H9 (cell line): ENCODE data around the gene LGALS4. TPM values are rescaled to one million over a fixed set of nuclear protein-coding genes. Genes with fewer than 3 reads are reported as not detected.

Source experiments
- DNase-seq: peaks from one replicate; pipeline ENCODE4 v3.0.0-alpha.2; 2017
- H2AFZ ChIP-seq: one replicate; pipeline ENCODE4 v1.6.1; 2013; ENCODE audit warnings: mild to moderate bottlenecking, low read length, control low read depth, moderate library complexity
- H2AK5ac ChIP-seq: 2 replicates; pipeline ENCODE4 v1.6.1; 2013; ENCODE audit warnings: low read length, control low read depth, mixed read lengths; ENCODE audit not compliant: insufficient read length
- H2BK120ac ChIP-seq: one replicate; pipeline ENCODE4 v1.6.1; 2013; ENCODE audit warnings: low read depth, mild to moderate bottlenecking, low read length, control low read depth, inconsistent platforms; ENCODE audit not compliant: poor library complexity, severe bottlenecking
- H2BK12ac ChIP-seq: 2 replicates; pipeline ENCODE4 v1.6.1; 2013; ENCODE audit warnings: low read length, control low read depth, mixed read lengths, low read depth; ENCODE audit not compliant: insufficient read length
- H2BK15ac ChIP-seq: 2 replicates; pipeline ENCODE4 v1.6.1; 2013; ENCODE audit warnings: low read depth, low read length, control low read depth
- H2BK20ac ChIP-seq: one replicate; pipeline ENCODE4 v1.6.1; 2013; ENCODE audit warnings: low read depth, mild to moderate bottlenecking, low read length, control low read depth, inconsistent platforms; ENCODE audit not compliant: poor library complexity, severe bottlenecking
- H2BK5ac ChIP-seq: 2 replicates; pipeline ENCODE4 v1.6.1; 2013; ENCODE audit warnings: low read length, control low read depth, mixed read lengths; ENCODE audit not compliant: insufficient read length
- H3K14ac ChIP-seq: 2 replicates; pipeline ENCODE4 v1.6.1; 2013; ENCODE audit warnings: low read length, control low read depth; ENCODE audit not compliant: insufficient read depth
- H3K18ac ChIP-seq: 2 replicates; pipeline ENCODE4 v1.6.1; 2013; ENCODE audit warnings: low read depth, mild to moderate bottlenecking, mixed read lengths, low read length, control low read depth; ENCODE audit not compliant: insufficient read length
- H3K23ac ChIP-seq: 2 replicates; pipeline ENCODE4 v1.6.1; 2013; ENCODE audit warnings: low read length, control low read depth, mixed read lengths, low read depth; ENCODE audit not compliant: insufficient read length
- H3K23me2 ChIP-seq: 2 replicates; pipeline ENCODE4 v1.6.1; 2013; ENCODE audit warnings: low read depth, mild to moderate bottlenecking, mixed read lengths, low read length, control low read depth; ENCODE audit not compliant: insufficient read length, poor library complexity, severe bottlenecking
- H3K27ac ChIP-seq: 2 replicates; pipeline ENCODE4 v1.5.1; 2013; ENCODE audit warnings: low read length, control low read depth, mixed read lengths, low read depth; ENCODE audit not compliant: insufficient read length
- H3K27me3 ChIP-seq: 2 replicates; pipeline ENCODE4 v1.6.1; 2013; ENCODE audit warnings: low read length, control low read depth, inconsistent platforms; ENCODE audit not compliant: insufficient read depth
- H3K4ac ChIP-seq: 2 replicates; pipeline ENCODE4 v1.6.1; 2013; ENCODE audit warnings: low read depth, mild to moderate bottlenecking, control low read depth, inconsistent platforms, low read length, moderate library complexity
- H3K4me1 ChIP-seq: 2 replicates; pipeline ENCODE4 v1.6.1; 2013; ENCODE audit warnings: low read length, control low read depth, inconsistent platforms; ENCODE audit not compliant: insufficient read depth
- H3K4me2 ChIP-seq: 2 replicates; pipeline ENCODE4 v1.6.1; 2013; ENCODE audit warnings: low read length, control low read depth, mixed read lengths; ENCODE audit not compliant: insufficient read length, insufficient read depth
- H3K56ac ChIP-seq: 2 replicates; pipeline ENCODE4 v1.6.1; 2013; ENCODE audit warnings: low read depth, mild to moderate bottlenecking, mixed read lengths, low read length, control low read depth; ENCODE audit not compliant: insufficient read length
- H3K79me1 ChIP-seq: 2 replicates; pipeline ENCODE4 v1.6.1; 2013; ENCODE audit warnings: low read depth, mild to moderate bottlenecking, moderate library complexity, low read length, control low read depth, inconsistent platforms; ENCODE audit not compliant: insufficient read depth, poor library complexity, severe bottlenecking
- H3K79me2 ChIP-seq: 2 replicates; pipeline ENCODE4 v1.6.1; 2013; ENCODE audit warnings: low read length, control low read depth, inconsistent platforms; ENCODE audit not compliant: insufficient read depth
- H3K9ac ChIP-seq: 2 replicates; pipeline ENCODE4 v1.6.1; 2013; ENCODE audit warnings: low read length, control low read depth, mixed read lengths; ENCODE audit not compliant: insufficient read length; ENCODE audit errors: extremely low read depth
- H3K9me3 ChIP-seq: one replicate; pipeline ENCODE4 v1.6.1; 2013; ENCODE audit warnings: low read depth, low read length, inconsistent platforms; ENCODE audit not compliant: control insufficient read depth
- H3T11ph ChIP-seq: one replicate; pipeline ENCODE4 v1.6.1; 2013; ENCODE audit warnings: mild to moderate bottlenecking, low read length, control low read depth, inconsistent platforms
- H4K20me1 ChIP-seq: one replicate; pipeline ENCODE4 v1.6.1; 2013; ENCODE audit not compliant: control insufficient read depth, insufficient read length, insufficient read depth
- H4K5ac ChIP-seq: 2 replicates; pipeline ENCODE4 v1.6.1; 2013; ENCODE audit warnings: low read depth, mild to moderate bottlenecking, mixed read lengths, low read length, control low read depth; ENCODE audit not compliant: insufficient read length
- H4K8ac ChIP-seq: replicated peaks from 2 replicates; pipeline ENCODE4 v1.6.1; 2013; ENCODE audit warnings: low read length, control low read depth, mixed read lengths, low read depth; ENCODE audit not compliant: insufficient read length
- H4K91ac ChIP-seq: 2 replicates; pipeline ENCODE4 v1.6.1; 2013; ENCODE audit warnings: low read depth, mild to moderate bottlenecking, moderate library complexity, mixed read lengths, low read length, control low read depth; ENCODE audit not compliant: insufficient read length
- H3K27ac Mint-ChIP-seq, 3 experiments: 2 replicates in 2 of 3; 3 replicates in 1 of 3; pipeline ENCODE4 v1.8.0; 2020 to 2021; ENCODE audit warnings: mixed read lengths in 3 of 3, mild to moderate bottlenecking in 1 of 3, moderate library complexity in 1 of 3
- H3K27me3 Mint-ChIP-seq: 2 replicates; pipeline ENCODE4 v1.8.0; 2021; ENCODE audit warnings: low read depth, mild to moderate bottlenecking, moderate library complexity, mixed read lengths
- H3K36me3 Mint-ChIP-seq, 3 experiments: 2 replicates in 2 of 3; 3 replicates in 1 of 3; pipeline ENCODE4 v1.8.0; 2020 to 2021; ENCODE audit warnings: low read depth in 3 of 3, mixed read lengths in 3 of 3; ENCODE audit not compliant: insufficient read depth in 1 of 3
- H3K4me1 Mint-ChIP-seq, 2 experiments: 2 replicates each; pipeline ENCODE4 v1.8.0; 2020; ENCODE audit warnings: mixed read lengths in 2 of 2
- H3K4me3 Mint-ChIP-seq, 2 experiments: 2 replicates in 1 of 2; 3 replicates in 1 of 2; pipeline ENCODE4 v1.8.0; 2020 to 2021; ENCODE audit warnings: mild to moderate bottlenecking in 2 of 2, mixed read lengths in 2 of 2, moderate library complexity in 1 of 2
- H3K9me3 Mint-ChIP-seq, 2 experiments: 2 replicates in 1 of 2; 3 replicates in 1 of 2; pipeline ENCODE4 v1.8.0; 2020; ENCODE audit warnings: mild to moderate bottlenecking in 2 of 2, mixed read lengths in 2 of 2, moderate library complexity in 1 of 2
- CTCF ChIP-seq: fragments of 200-600 bp; sonication (generic); conservative IDR thresholded peaks from 3 replicates; pipeline ENCODE4 v1.8.0; 2021; ENCODE audit warnings: antibody characterized with exemption, mild to moderate bottlenecking
- WGBS: extraction: QIAGEN DNeasy Blood & Tissue Kit; methylation state at CpG from one replicate; pipeline ENCODE4 v1.1.7; 2013; ENCODE audit warnings: missing lambda C conversion rate, low lambda C conversion rate, mixed read lengths; ENCODE audit not compliant: insufficient read length; ENCODE audit errors: extremely low coverage; 5-methylcytosine and 5-hydroxymethylcytosine counted together
- total RNA-seq: library from RNA; stranded (reverse); gene quantifications from 2 replicates; pipeline ENCODE4 v1.2.1, GENCODE V29; 2021

LGALS4 gene
- total RNA-seq, 1 experiment from 2014 or later, result 0.68 TPM

DNA sequence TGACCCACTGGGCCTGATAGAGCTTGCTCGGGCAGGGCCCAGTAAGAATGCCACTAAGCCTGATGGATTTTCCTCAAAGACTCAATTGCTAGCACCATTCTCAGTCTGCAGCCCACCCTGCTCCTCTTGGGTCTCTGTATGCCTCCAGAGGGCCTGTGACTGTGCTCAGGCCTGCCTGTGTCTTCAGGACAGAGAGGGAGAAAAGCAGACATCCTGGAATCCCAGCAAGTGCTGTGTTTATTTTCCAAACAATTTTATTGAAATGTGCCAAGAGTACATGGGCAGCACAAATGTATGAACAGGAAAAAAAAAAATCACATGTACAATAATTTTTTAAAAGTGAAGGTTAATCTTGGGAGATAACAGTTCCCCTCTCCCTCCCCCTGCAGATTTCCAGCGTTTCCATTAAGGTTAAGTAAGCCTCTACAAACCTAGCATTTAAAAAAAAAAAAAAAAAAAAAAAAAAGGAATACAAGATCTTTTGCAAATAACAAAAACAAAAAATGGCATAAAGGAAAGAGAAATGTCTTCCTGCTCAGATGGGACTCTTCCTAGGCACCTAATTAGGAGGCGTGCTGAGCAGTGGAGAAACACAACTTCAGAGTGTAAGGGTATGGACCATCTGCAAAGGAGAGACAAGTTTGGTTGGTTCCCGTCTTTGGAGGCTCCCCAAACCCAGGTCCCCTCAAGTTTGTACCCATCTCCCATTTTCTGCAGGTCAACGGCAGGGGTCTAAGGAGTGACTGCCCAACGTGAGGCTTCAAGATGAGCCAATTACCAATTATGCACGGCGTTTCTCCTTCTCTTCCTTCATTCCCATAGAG lies 23.6 kb upstream of the LGALS4 start:
- Histone ChIP-seq H4K91ac (no peak overlapping the region), H3K27me3 (no peaks in the 10 kb centered on the region), H2BK20ac (no peak overlapping the region), H2AK5ac (no peak overlapping the region), H3T11ph (no peak overlapping the region), H2BK12ac (no peak overlapping the region), H4K8ac (no peak overlapping the region), H3K27ac (no peak overlapping the region), H3K4me2 (no peak overlapping the region), H2AFZ (no peak overlapping the region), H3K18ac (no peak overlapping the region), H3K4ac (no peak overlapping the region), H3K23me2 (peaks cover 3% of the 10 kb centered on the region), H3K14ac (no peak overlapping the region), H3K9me3 (no peaks in the 10 kb centered on the region), H3K9ac (no peak overlapping the region), H2BK120ac (no peak overlapping the region), H3K56ac (no peak overlapping the region), H3K79me1 (no peaks in the 10 kb centered on the region), H3K79me2 (no peaks in the 10 kb centered on the region), H3K4me1 (peaks cover 2% of the 10 kb centered on the region; the same call in 1 of the 2 replicates), H2BK5ac (no peak overlapping the region), H2BK15ac (no peak overlapping the region), H3K23ac (no peak overlapping the region), H4K5ac (no peak overlapping the region), H4K20me1 (no peaks in the 10 kb centered on the region)
- no peak for DNase-seq
- no CpG with 5 or more reads among the region's 8 CpGs for WGBS
- Mint-ChIP-seq H3K27me3 (no peaks in the 10 kb centered on the region), H3K4me1 (peaks cover 6 to 7% of the 10 kb centered on the region in 2 experiments), H3K9me3 (no peaks in the 10 kb centered on the region; a peak in 1 of 5 replicates), H3K36me3 (peaks cover 52 to 72% (median 55%) of the 10 kb centered on the region in 3 experiments), H3K27ac (peak overlapping the region in 2 of 3 experiments; percentile 40 to 92; a peak in 3 of 7 replicates), H3K4me3 (no peak overlapping the region)
- no peak for TF ChIP-seq CTCF
